Measurements from ENCODE around the gene SPINK13.
"Not testable (repeated sequence)": the region's sequence is repeated elsewhere in the genome, so short reads cannot be mapped to it uniquely, and the experiment has no call there.

Gene SPINK13

GRCh38 chr5:148314187-148314586, 45.6 kb downstream of the SPINK13 start:
- TF ChIP-seq CTCF (conservative IDR thresholded peaks at IDR 0.05; ENCODE audit: low read depth, low read length), result no peak
- no peak for DNase-seq (ENCODE audit: low read depth)
- H3K4me3 ChIP-seq (ENCODE audit: low read length), result no peak overlapping the region

GRCh38 chr5:148314731-148315130, 46.1 kb downstream of the SPINK13 start:
- DNase-seq (ENCODE audit: low read depth), result no peak
- TF ChIP-seq CTCF (conservative IDR thresholded peaks at IDR 0.05; ENCODE audit: low read depth, low read length), result no peak

GRCh38 chr5:148320011-148320963, 51.7 kb downstream of the SPINK13 start:
- peak overlapping the region; percentile 43 for H3K4me3 ChIP-seq (ENCODE audit: low read length)
- DNase-seq (ENCODE audit: low read depth), result not testable (repeated sequence)

More at GRCh38 chr5:148314731-148315130, 46.1 kb downstream of the SPINK13 start:
- H3K4me3 ChIP-seq (ENCODE audit: low read length), result no peak overlapping the region

- H3K4me3 ChIP-seq (ENCODE audit: low read length), result no peak overlapping the region
- TF ChIP-seq CTCF (conservative IDR thresholded peaks at IDR 0.05; ENCODE audit: low read depth, low read length), result no peak
- no peak for DNase-seq (ENCODE audit: low read depth)
Observed at GRCh38 chr5:148333262-148333849, 64.8 kb downstream of the SPINK13 start.

- no peak for DNase-seq (ENCODE audit: low read depth)
Observed at GRCh38 chr5:148335259-148335658, 66.7 kb downstream of the SPINK13 start, which contains the start of gene SPINK9. SPINK9 (plus strand) TSS chr5:148335559; CDS start chr5:148335614, 55 bp downstream.

More at GRCh38 chr5:148335259-148335658, 66.7 kb downstream of the SPINK13 start, which contains the start of gene SPINK9:
- no peak for TF ChIP-seq CTCF (conservative IDR thresholded peaks at IDR 0.05; ENCODE audit: low read depth, low read length)
- no peak within 1 kb of the TSS for H3K4me3 ChIP-seq (ENCODE audit: low read length)

Measured in retinal pigment epithelial cell (primary cell).